ENCODE measurements around the gene SF3A2. TPM values are rescaled to one million over a fixed set of nuclear protein-coding genes. Genes with fewer than 3 reads are reported as not detected.

SF3A2 gene
- total and polyA plus RNA-seq, 2 donors (not counting 3 experiments of a cell fraction or from before 2014, with no cell fraction given) = 21.5 to 164 TPM

DNA sequence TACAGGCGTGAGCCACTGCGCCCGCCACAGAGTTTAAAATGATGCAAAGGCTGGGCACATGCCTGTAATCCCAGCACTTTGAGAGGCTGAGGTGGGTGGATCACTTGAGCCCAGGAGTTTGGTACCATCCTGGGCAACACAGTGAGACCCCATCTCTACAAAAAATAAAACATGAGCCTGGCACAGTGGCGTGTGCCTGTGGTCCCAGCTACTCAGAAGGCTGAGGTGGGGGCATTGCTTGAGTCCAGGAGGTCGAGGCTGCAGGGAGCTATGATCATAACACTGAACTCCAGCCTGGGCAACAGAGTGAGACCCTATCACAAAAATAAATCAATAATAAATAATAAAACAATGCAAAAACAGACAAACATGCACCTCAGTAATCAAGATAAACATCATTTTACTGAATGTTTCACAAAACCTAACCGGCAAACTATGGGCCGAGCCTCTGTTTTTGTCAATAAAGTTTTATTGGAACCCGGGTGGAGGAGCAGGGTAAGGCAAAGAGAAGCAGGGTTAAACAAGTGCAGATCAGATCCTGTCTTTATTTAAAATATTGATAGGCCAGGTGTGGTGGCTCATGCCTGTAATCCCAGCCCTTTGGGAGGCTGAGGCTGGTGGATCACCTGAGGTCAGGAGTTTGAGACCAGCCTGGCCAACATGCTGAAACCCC, 47.3 kb downstream of the SF3A2 start:
- Histone ChIP-seq H3K9ac (replicated peaks; ENCODE audit: extremely low read depth, insufficient read depth, low read length) (no peak overlapping the region), H3K27me3 (ENCODE audit: control insufficient read depth in 2 of 2, insufficient read depth in 2 of 2, low read length in 2 of 2) (peaks cover 10% of the 10 kb centered on the region in 2 experiments), H4K20me1 (replicated peaks; ENCODE audit: control insufficient read depth, extremely low read depth, insufficient read depth, low read length) (no peaks in the 10 kb centered on the region), H3K36me3 (ENCODE audit: control insufficient read depth in 2 of 2, extremely low read depth in 1 of 2, insufficient read depth in 2 of 2, low read length in 2 of 2) (no peaks in the 10 kb centered on the region), H3K9me3 (replicated peaks; ENCODE audit: control insufficient read depth, insufficient read depth, low read length) (no peaks in the 10 kb centered on the region), H3K79me2 (ENCODE audit: control insufficient read depth, insufficient read depth, low read length) (no peaks in the 10 kb centered on the region), H3K4me1 (ENCODE audit: control insufficient read depth, extremely low read depth, insufficient read depth, low read length) (peaks cover 9% of the 10 kb centered on the region), H3K27ac (ENCODE audit: insufficient read depth, low read depth, low read length) (no peak overlapping the region), H3K9me1 (replicated peaks; ENCODE audit: control insufficient read depth, extremely low read depth, insufficient read depth, low read length) (no peaks in the 10 kb centered on the region), H3K4me2 (ENCODE audit: insufficient read depth, low read length) (no peak overlapping the region), H2AFZ (ENCODE audit: low read depth, low read length) (no peak overlapping the region), H3K4me3 (replicated peaks in 1 of 3; ENCODE audit: insufficient read depth in 1 of 3, low read depth in 1 of 3, low read length in 3 of 3) (no peak overlapping the region)
- FAIRE-seq (no peak), DNase-seq (ENCODE audit: low read depth, low spot score) (no peak)
- dilution Hi-C loops (cut with MboI; ENCODE audit: extremely low pct_ligation_motif_present, low sequenced_read_pairs) (no loop called here), intact Hi-C loops (cut with micrococcal nuclease) (no loop called here)
- ChIA-PET CTCF (no interaction called here), POLR2A (no interaction called here)
- TF ChIP-seq POLR2A (IDR thresholded peaks at IDR 0.05; ENCODE audit: low read depth, low read length) = no peak
- TF ChIP-seq, protein P1, sequence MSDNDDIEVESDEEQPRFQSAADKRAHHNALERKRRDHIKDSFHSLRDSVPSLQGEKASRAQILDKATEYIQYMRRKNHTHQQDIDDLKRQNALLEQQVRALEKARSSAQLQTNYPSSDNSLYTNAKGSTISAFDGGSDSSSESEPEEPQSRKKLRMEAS (IDR thresholded peaks at IDR 0.05; ENCODE audit: insufficient read depth, insufficient read length) = no peak
- TF ChIP-seq, protein P2, sequence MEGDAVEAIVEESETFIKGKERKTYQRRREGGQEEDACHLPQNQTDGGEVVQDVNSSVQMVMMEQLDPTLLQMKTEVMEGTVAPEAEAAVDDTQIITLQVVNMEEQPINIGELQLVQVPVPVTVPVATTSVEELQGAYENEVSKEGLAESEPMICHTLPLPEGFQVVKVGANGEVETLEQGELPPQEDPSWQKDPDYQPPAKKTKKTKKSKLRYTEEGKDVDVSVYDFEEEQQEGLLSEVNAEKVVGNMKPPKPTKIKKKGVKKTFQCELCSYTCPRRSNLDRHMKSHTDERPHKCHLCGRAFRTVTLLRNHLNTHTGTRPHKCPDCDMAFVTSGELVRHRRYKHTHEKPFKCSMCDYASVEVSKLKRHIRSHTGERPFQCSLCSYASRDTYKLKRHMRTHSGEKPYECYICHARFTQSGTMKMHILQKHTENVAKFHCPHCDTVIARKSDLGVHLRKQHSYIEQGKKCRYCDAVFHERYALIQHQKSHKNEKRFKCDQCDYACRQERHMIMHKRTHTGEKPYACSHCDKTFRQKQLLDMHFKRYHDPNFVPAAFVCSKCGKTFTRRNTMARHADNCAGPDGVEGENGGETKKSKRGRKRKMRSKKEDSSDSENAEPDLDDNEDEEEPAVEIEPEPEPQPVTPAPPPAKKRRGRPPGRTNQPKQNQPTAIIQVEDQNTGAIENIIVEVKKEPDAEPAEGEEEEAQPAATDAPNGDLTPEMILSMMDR (IDR thresholded peaks at IDR 0.05; ENCODE audit: extremely low read depth in 1 of 2, insufficient read depth in 1 of 2, low read depth in 1 of 2, low read length in 2 of 2) = no peak
- TF ChIP-seq POLR2AphosphoS5 (IDR thresholded peaks at IDR 0.05; ENCODE audit: insufficient read depth, low read depth, low read length) = no peak
- no peak for TF ChIP-seq GATA2 (IDR thresholded peaks at IDR 0.05; ENCODE audit: insufficient read depth, insufficient read length, low read depth, low read length)
- no peak for TF ChIP-seq FOS (IDR thresholded peaks at IDR 0.05; ENCODE audit: borderline replicate concordance, insufficient read depth, low read length)
- no peak for TF ChIP-seq EZH2 (IDR thresholded peaks at IDR 0.05; ENCODE audit: borderline replicate concordance, low read depth, low read length, severe bottlenecking)
- TF ChIP-seq JUN (IDR thresholded peaks at IDR 0.05; ENCODE audit: borderline replicate concordance, insufficient read depth, insufficient read length, low read depth) = no peak
- no peak for TF ChIP-seq MYC (IDR thresholded peaks at IDR 0.05; ENCODE audit: low read depth, low read length)
- no TSS peak for BruUV-seq (replicated peaks)

Data from endothelial cell of umbilical vein (primary cell).